CD14-positive monocyte (primary cell): ENCODE results near the gene RPTOR. TPM values are rescaled to one million over a fixed set of nuclear protein-coding genes. Genes with fewer than 3 reads are reported as not detected.

Source experiments
- DNase-seq, 3 donors: peaks; one replicate each; pipeline ENCODE4 v3.0.0-alpha.2; 2011 to 2022
- H2AFZ ChIP-seq: 2 replicates; pipeline ENCODE4 v1.6.0; 2012; ENCODE audit warnings: mild to moderate bottlenecking, low read depth, low read length, inconsistent platforms; ENCODE audit not compliant: insufficient read depth, poor library complexity, severe bottlenecking
- H3K27ac ChIP-seq, 2 donors: 1 replicate in 1 of 2; 2 replicates in 1 of 2; pipeline ENCODE4 v1.5.1; 2012 to 2013; ENCODE audit warnings: low read length in 2 of 2, control low read depth in 1 of 2, inconsistent platforms in 1 of 2, low read depth in 1 of 2, mild to moderate bottlenecking in 1 of 2
- H3K27me3 ChIP-seq, 2 donors: one replicate each; pipeline versions ENCODE4 v1.6.0 to v1.6.1; 2011 to 2013; ENCODE audit warnings: low read length in 2 of 2; ENCODE audit not compliant: control insufficient read depth in 2 of 2, insufficient read depth in 2 of 2
- H3K36me3 ChIP-seq, 2 donors: replicated peaks in 1 of 2; 1 replicate in 1 of 2; 2 replicates in 1 of 2; pipeline versions ENCODE4 v1.5.1 to v1.6.1; 2012 to 2013; ENCODE audit warnings: low read length in 2 of 2, control low read depth in 1 of 2, inconsistent platforms in 1 of 2, mild to moderate bottlenecking in 1 of 2; ENCODE audit not compliant: insufficient read depth in 2 of 2, control insufficient read depth in 1 of 2
- H3K4me1 ChIP-seq, 2 donors: 1 replicate in 1 of 2; 2 replicates in 1 of 2; pipeline versions ENCODE4 v1.5.1 to v1.6.1; 2012 to 2013; ENCODE audit warnings: low read length in 2 of 2, control low read depth in 1 of 2, inconsistent platforms in 1 of 2, mild to moderate bottlenecking in 1 of 2, moderate library complexity in 1 of 2; ENCODE audit not compliant: insufficient read depth in 2 of 2, control insufficient read depth in 1 of 2
- H3K4me2 ChIP-seq: replicated peaks from 2 replicates; pipeline ENCODE3; 2012; ENCODE audit warnings: low read length, moderate library complexity, mild to moderate bottlenecking; ENCODE audit not compliant: poor library complexity, severe bottlenecking; ENCODE audit errors: extremely low read depth
- H3K4me3 ChIP-seq, 3 experiments: fragments of 200-600 bp in 1 of 3; sonication (generic) in 1 of 3; replicated peaks in 1 of 3; 1 replicate in 2 of 3; 2 replicates in 1 of 3; pipeline ENCODE4 v1.5.1; 2011 to 2013; ENCODE audit warnings: low read length in 3 of 3, mild to moderate bottlenecking in 3 of 3, control low read depth in 2 of 3, low read depth in 2 of 3, inconsistent platforms in 1 of 3, moderate library complexity in 1 of 3
- H3K79me2 ChIP-seq: 2 replicates; pipeline ENCODE4 v1.6.0; 2012; ENCODE audit warnings: mild to moderate bottlenecking, control low read depth, inconsistent platforms, low read length, moderate library complexity; ENCODE audit not compliant: insufficient read depth
- H3K9ac ChIP-seq: 2 replicates; pipeline ENCODE4 v1.6.0; 2017; ENCODE audit warnings: low read length, mild to moderate bottlenecking; ENCODE audit not compliant: insufficient read depth, poor library complexity, severe bottlenecking
- H3K9me3 ChIP-seq, 2 donors: replicated peaks in 1 of 2; 1 replicate in 1 of 2; 2 replicates in 1 of 2; pipeline versions ENCODE4 v1.5.1 to v1.6.1; 2012 to 2013; ENCODE audit warnings: low read length in 2 of 2, control low read depth in 1 of 2; ENCODE audit not compliant: control insufficient read depth in 1 of 2, insufficient read depth in 1 of 2
- H4K20me1 ChIP-seq: 2 replicates; pipeline ENCODE4 v1.6.0; 2012; ENCODE audit warnings: mild to moderate bottlenecking, low read length, control low read depth, moderate library complexity; ENCODE audit not compliant: insufficient read depth
- H3K27ac Mint-ChIP-seq, 7 donors: one replicate each; pipeline ENCODE4 v1.8.0; 2020; ENCODE audit warnings: mild to moderate bottlenecking in 7 of 7, mixed read lengths in 7 of 7, moderate library complexity in 6 of 7, inconsistent platforms in 2 of 7
- H3K27me3 Mint-ChIP-seq, 3 donors: one replicate each; pipeline ENCODE4 v1.8.0; 2021 to 2022; ENCODE audit warnings: low read depth in 3 of 3, mild to moderate bottlenecking in 3 of 3, mixed read lengths in 3 of 3, moderate library complexity in 3 of 3, inconsistent platforms in 1 of 3
- H3K36me3 Mint-ChIP-seq, 2 donors: one replicate each; pipeline ENCODE4 v1.8.0; 2020; ENCODE audit warnings: mixed read lengths in 2 of 2, inconsistent platforms in 1 of 2, mild to moderate bottlenecking in 1 of 2
- H3K4me1 Mint-ChIP-seq: one replicate; pipeline ENCODE4 v1.8.0; 2020; ENCODE audit warnings: mild to moderate bottlenecking, mixed read lengths
- H3K4me3 Mint-ChIP-seq, 2 donors: one replicate each; pipeline ENCODE4 v1.8.0; 2020; ENCODE audit warnings: mild to moderate bottlenecking in 2 of 2, mixed read lengths in 2 of 2, moderate library complexity in 1 of 2
- H3K9me3 Mint-ChIP-seq, 7 donors: one replicate each; pipeline ENCODE4 v1.8.0; 2020 to 2022; ENCODE audit warnings: mixed read lengths in 7 of 7, mild to moderate bottlenecking in 6 of 7, moderate library complexity in 6 of 7, inconsistent platforms in 2 of 7
- CTCF ChIP-seq: fragments of 200-600 bp; IDR thresholded peaks from one replicate; pipeline ENCODE4 v1.8.0; 2022; ENCODE audit warnings: antibody characterized with exemption, mild to moderate bottlenecking
- WGBS: methylation state at CpG from one replicate; pipeline ENCODE4 v1.1.5; 2013; ENCODE audit warnings: missing lambda C conversion rate; ENCODE audit not compliant: insufficient coverage; 5-methylcytosine and 5-hydroxymethylcytosine counted together
- intact Hi-C, 2 donors: fragments of 100-400 bp; cut with micrococcal nuclease; formaldehyde crosslinking; loops; one replicate each; pipeline versions ENCODE4 v1.15.0 to v1.15.1; 2023
- polyA plus RNA-seq, 3 donors: library from polyadenylated mRNA; depleted of rRNA in 1 of 3; unstranded in 2 of 3; stranded (reverse) in 1 of 3; fragments of 300-500 nt in 2 of 3; fragments of >200 nt in 1 of 3; fragmentation: Illumina TruSeq in 2 of 3; gene quantifications; 1 replicate in 2 of 3; 2 replicates in 1 of 3; pipeline ENCODE4 v1.2.3, GENCODE V29; 2012 to 2021

The RPTOR gene
- polyA plus RNA-seq, 3 donors: 1.1 to 8.7 (median 2.6) TPM

DNA sequence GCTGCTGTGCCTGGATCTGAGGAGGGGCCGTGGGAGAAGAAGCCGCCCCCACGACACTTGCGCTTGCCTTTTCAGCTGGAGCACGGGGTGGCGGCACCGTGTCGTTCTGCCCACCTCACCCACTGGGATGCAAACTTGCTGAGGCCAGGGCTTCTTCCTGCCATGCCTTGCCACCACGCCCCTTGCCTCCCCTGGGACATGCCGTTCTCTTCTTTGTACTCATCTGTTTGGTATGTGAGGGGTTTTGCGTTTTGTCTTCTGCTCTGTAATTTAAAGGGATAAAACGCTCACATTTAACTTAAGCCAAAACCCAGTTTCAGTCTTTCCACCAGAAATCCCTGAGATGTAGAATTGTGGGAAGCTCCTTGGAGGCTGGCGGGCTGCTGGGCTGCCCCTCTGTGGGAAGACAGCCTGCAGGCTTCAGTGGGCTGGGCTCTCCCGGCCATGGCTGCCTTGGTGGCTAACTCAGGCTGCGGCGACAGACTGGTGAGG, 180.2 kb downstream of the RPTOR start:
- H3K4me2 ChIP-seq: no peak overlapping the region
- Mint-ChIP-seq H3K36me3 (peaks cover 9 to 13% of the 10 kb centered on the region in 2 donors), H3K27ac (peak overlapping the region in 2 of 7 donors; percentile 15 to 19), H3K4me3 (no peak overlapping the region), H3K4me1 (no peaks in the 10 kb centered on the region), H3K27me3 (no peaks in the 10 kb centered on the region), H3K9me3 (no peaks in the 10 kb centered on the region)
- peaks cover 0 to 6% of the 10 kb centered on the region in 2 donors for H3K36me3 ChIP-seq
- no peak for TF ChIP-seq CTCF
- H3K9me3 ChIP-seq: no peaks in the 10 kb centered on the region
- DNase-seq: no peak
- no peaks in the 10 kb centered on the region for H3K27me3 ChIP-seq
- no peak overlapping the region for H3K27ac ChIP-seq
- 100% methylated on average over 1 of the region's 16 CpGs for WGBS
- no peaks in the 10 kb centered on the region for H3K79me2 ChIP-seq
- no peak overlapping the region for H3K9ac ChIP-seq
- peaks cover 10% of the 10 kb centered on the region for H4K20me1 ChIP-seq
- no peak overlapping the region for H2AFZ ChIP-seq
- intact Hi-C loops: loop anchor here in 1 of 2 donors (10.0 kb wide), 1 partner anchor 60 kb away; no protein-coding TSS in a partner anchor
- no peaks in the 10 kb centered on the region for H3K4me1 ChIP-seq
- H3K4me3 ChIP-seq: no peak overlapping the region

DNA sequence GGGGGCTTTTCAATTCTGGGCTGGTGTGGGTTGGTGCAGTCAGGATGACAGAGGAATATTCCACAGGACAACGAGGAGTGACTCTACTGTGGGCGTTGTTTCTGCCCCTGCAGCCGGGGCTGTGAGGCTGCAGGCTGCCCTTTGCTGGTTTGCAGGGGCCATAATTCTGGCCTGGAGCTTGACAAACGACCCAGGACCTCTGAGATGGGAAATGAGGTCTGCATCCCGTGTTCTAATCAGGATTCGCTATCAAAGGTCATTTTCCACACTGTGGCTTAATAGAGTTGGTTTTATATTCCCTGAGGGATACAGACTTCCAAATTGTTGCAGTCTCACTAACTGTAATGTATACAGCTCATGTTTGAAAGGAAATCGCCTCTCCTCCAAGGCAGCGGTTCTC, 180.9 kb downstream of the RPTOR start:
- Histone ChIP-seq H3K4me3 (no peak overlapping the region), H3K27ac (no peak overlapping the region), H3K9ac (no peak overlapping the region), H3K27me3 (no peaks in the 10 kb centered on the region), H3K4me2 (no peak overlapping the region), H3K36me3 (peaks cover 0 to 6% of the 10 kb centered on the region in 2 donors), H2AFZ (no peak overlapping the region), H3K79me2 (no peaks in the 10 kb centered on the region), H3K9me3 (no peaks in the 10 kb centered on the region), H4K20me1 (peaks cover 10% of the 10 kb centered on the region), H3K4me1 (no peaks in the 10 kb centered on the region)
- 100% methylated on average over 1 of the region's 8 CpGs for WGBS
- Mint-ChIP-seq H3K27me3 (no peaks in the 10 kb centered on the region), H3K9me3 (no peaks in the 10 kb centered on the region), H3K36me3 (peaks cover 11 to 15% of the 10 kb centered on the region in 2 donors), H3K4me3 (no peak overlapping the region), H3K27ac (no peak overlapping the region), H3K4me1 (no peaks in the 10 kb centered on the region)
- no peak for TF ChIP-seq CTCF
- intact Hi-C loops: loop anchor here in 1 of 2 donors (10.0 kb wide), 1 partner anchor 59 kb away; no protein-coding TSS in a partner anchor
- no peak for DNase-seq
